Measurements from ENCODE around the gene PEX5L. TPM values are rescaled to one million over a fixed set of nuclear protein-coding genes. Genes with fewer than 3 reads are reported as not detected.

Gene PEX5L
- total RNA-seq, 1 experiment from 2014 or later: not detected

GRCh38 chr3:179887295-179887943, 149.3 kb downstream of the PEX5L start:
- Histone ChIP-seq H3K4me1 (ENCODE audit: control insufficient read depth in 1 of 2, insufficient read depth in 2 of 2, low read length in 2 of 2) (no peaks in the 10 kb centered on the region), H3K4me3 (replicated peaks in 1 of 2; ENCODE audit: low read depth in 1 of 2, low read length in 2 of 2) (no peak overlapping the region), H2AFZ (ENCODE audit: low read depth, low read length, poor library complexity, severe bottlenecking) (no peak overlapping the region), H4K20me1 (ENCODE audit: insufficient read depth) (no peaks in the 10 kb centered on the region), H3K36me3 (ENCODE audit: control insufficient read depth in 1 of 2, insufficient read depth in 2 of 2, low read length in 2 of 2) (no peaks in the 10 kb centered on the region), H3K9ac (ENCODE audit: low read length) (no peak overlapping the region), H3K9me2 (ENCODE audit: insufficient read depth) (no peaks in the 10 kb centered on the region), H3K27ac (ENCODE audit: low read depth, low read length) (no peak overlapping the region), H3K27me3 (ENCODE audit: insufficient read depth, low read length) (peaks cover 17% of the 10 kb centered on the region), H3K9me3 (ENCODE audit: control insufficient read depth in 1 of 2, insufficient read depth in 1 of 2, low read depth in 1 of 2, low read length in 2 of 2) (no peaks in the 10 kb centered on the region), H3K4me2 (ENCODE audit: low read length) (no peak overlapping the region), H3K79me2 (ENCODE audit: insufficient read depth, low read length) (no peaks in the 10 kb centered on the region)
- DNase-seq (ENCODE audit: low read depth, low spot score): no peak
- TF ChIP-seq RAD21 (IDR thresholded peaks at IDR 0.05; ENCODE audit: low read depth): no peak
- no peak for TF ChIP-seq EZH2phosphoT487 (IDR thresholded peaks at IDR 0.05; ENCODE audit: borderline replicate concordance)
- no peak for TF ChIP-seq CBX3 (IDR thresholded peaks at IDR 0.05; ENCODE audit: low read depth)
- no peak for TF ChIP-seq TCF7L2 (IDR thresholded peaks at IDR 0.05; ENCODE audit: borderline replicate concordance, extremely low read depth, insufficient read depth, insufficient read length)
- TF ChIP-seq YY1 (IDR thresholded peaks at IDR 0.05; ENCODE audit: extremely low read depth, insufficient replicate concordance, low read depth, low read length): no peak
- TF ChIP-seq EGR1 (IDR thresholded peaks at IDR 0.05; ENCODE audit: low read depth): no peak
- TF ChIP-seq ZFX (IDR thresholded peaks at IDR 0.05): no peak
- no peak for TF ChIP-seq REST (IDR thresholded peaks at IDR 0.05; ENCODE audit: low read depth)
- no peak for TF ChIP-seq CEBPB (IDR thresholded peaks at IDR 0.05; ENCODE audit: low read depth)
- no peak for TF ChIP-seq MAX (IDR thresholded peaks at IDR 0.05)
- no peak for TF ChIP-seq ELF1 (IDR thresholded peaks at IDR 0.05; ENCODE audit: borderline replicate concordance, low read depth)
- TF ChIP-seq CTCF (IDR thresholded peaks at IDR 0.05 in 2 of 3, conservative IDR thresholded peaks at IDR 0.05 in 1 of 3; ENCODE audit: borderline replicate concordance in 1 of 3, insufficient read depth in 1 of 3, low read depth in 2 of 3, low read length in 2 of 3): no peak
- intact Hi-C loops (cut with micrococcal nuclease): no loop called here
- BruUV-seq (replicated peaks): no TSS peak
- RAD21 ChIA-PET (ENCODE audit: low non-redundant PET in 1 of 2, low total read pairs in 2 of 2, uncharacterized antibody in 2 of 2, unreplicated experiment in 2 of 2): no interaction called here
- ATAC-seq: no peak
- POLR2A ChIA-PET: no interaction called here
- CTCF ChIA-PET: no interaction called here

All from HCT116 (cell line).